GM12874 (cell line): ENCODE measurements around the gene PLXND1.

Source experiments
- TF ChIP-seq, protein P1 (sequence below): IDR thresholded peaks from 2 replicates; pipeline ENCODE4 v1.5.1; 2011; ENCODE audit warnings: low read depth, mild to moderate bottlenecking, control low read depth, low read length, moderate library complexity; ENCODE audit not compliant: insufficient read depth

The PLXND1 gene, protein sequence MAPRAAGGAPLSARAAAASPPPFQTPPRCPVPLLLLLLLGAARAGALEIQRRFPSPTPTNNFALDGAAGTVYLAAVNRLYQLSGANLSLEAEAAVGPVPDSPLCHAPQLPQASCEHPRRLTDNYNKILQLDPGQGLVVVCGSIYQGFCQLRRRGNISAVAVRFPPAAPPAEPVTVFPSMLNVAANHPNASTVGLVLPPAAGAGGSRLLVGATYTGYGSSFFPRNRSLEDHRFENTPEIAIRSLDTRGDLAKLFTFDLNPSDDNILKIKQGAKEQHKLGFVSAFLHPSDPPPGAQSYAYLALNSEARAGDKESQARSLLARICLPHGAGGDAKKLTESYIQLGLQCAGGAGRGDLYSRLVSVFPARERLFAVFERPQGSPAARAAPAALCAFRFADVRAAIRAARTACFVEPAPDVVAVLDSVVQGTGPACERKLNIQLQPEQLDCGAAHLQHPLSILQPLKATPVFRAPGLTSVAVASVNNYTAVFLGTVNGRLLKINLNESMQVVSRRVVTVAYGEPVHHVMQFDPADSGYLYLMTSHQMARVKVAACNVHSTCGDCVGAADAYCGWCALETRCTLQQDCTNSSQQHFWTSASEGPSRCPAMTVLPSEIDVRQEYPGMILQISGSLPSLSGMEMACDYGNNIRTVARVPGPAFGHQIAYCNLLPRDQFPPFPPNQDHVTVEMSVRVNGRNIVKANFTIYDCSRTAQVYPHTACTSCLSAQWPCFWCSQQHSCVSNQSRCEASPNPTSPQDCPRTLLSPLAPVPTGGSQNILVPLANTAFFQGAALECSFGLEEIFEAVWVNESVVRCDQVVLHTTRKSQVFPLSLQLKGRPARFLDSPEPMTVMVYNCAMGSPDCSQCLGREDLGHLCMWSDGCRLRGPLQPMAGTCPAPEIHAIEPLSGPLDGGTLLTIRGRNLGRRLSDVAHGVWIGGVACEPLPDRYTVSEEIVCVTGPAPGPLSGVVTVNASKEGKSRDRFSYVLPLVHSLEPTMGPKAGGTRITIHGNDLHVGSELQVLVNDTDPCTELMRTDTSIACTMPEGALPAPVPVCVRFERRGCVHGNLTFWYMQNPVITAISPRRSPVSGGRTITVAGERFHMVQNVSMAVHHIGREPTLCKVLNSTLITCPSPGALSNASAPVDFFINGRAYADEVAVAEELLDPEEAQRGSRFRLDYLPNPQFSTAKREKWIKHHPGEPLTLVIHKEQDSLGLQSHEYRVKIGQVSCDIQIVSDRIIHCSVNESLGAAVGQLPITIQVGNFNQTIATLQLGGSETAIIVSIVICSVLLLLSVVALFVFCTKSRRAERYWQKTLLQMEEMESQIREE (N-terminal part only)

DNA sequence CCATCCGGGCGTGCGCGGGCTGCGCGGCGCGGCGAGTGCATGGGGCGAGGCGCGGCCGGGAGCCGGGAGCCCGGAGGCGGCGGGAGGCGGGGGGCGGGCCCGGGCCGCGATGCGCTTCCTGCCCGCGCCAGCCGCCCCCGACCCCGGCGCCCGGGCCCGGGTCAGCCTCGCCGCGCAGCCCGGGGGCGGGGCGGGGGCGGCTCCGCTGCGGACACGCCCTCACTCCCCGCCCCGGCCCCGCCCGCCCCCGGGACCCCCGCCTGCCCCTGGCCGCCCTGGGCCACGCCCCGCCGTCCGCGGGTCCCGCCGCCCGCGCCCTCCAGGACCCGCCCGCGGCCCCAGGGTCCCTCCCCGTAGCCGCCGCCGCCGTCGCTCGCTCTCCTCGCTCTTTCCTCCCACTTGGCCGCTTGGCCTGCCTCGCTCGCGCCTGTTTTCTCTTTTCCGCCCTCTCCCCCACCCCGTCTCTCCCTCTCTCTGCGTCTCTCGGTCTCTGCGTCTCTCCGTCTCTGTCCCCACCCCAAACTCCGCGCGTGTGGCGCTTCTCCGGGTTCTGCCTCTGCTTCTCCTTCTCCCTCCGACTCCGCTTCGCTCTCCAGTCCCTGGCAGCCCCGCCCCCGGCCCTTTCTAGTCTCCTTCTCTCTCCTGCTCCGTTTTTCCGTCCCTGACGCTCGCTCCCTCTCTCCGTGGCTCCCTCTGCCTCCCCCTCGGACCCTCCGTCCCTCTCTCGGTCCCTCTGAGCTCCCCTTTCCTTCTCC lies at the start of gene PLXND1:
Gene PLXND1, minus strand, starts transcription at position 41 of the 755 bp plus-strand sequence. Its CDS starts 37 bp downstream, at position 4.
- TF ChIP-seq, protein P1, sequence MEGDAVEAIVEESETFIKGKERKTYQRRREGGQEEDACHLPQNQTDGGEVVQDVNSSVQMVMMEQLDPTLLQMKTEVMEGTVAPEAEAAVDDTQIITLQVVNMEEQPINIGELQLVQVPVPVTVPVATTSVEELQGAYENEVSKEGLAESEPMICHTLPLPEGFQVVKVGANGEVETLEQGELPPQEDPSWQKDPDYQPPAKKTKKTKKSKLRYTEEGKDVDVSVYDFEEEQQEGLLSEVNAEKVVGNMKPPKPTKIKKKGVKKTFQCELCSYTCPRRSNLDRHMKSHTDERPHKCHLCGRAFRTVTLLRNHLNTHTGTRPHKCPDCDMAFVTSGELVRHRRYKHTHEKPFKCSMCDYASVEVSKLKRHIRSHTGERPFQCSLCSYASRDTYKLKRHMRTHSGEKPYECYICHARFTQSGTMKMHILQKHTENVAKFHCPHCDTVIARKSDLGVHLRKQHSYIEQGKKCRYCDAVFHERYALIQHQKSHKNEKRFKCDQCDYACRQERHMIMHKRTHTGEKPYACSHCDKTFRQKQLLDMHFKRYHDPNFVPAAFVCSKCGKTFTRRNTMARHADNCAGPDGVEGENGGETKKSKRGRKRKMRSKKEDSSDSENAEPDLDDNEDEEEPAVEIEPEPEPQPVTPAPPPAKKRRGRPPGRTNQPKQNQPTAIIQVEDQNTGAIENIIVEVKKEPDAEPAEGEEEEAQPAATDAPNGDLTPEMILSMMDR: no peak

DNA sequence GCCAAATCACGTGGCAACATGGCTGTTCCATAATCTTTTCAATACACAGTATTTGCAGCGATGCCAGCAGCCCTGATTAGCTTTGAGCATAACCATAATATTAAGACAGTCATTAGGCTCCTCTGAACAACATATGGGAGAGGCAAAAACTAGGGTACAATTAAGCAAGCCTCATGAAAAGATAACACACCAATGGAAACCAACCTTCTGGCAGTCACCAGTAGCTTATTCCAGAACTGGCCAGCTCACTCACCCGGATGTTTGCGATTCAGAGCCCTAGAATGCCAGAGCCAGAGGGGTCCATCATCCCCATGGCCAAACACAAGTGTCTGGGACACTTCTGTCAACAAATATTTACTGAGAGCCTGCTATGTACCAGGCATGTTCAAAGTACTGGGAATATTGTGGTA lies 48.8 kb upstream of the PLXND1 start:
- TF ChIP-seq, protein P1: no peak

DNA sequence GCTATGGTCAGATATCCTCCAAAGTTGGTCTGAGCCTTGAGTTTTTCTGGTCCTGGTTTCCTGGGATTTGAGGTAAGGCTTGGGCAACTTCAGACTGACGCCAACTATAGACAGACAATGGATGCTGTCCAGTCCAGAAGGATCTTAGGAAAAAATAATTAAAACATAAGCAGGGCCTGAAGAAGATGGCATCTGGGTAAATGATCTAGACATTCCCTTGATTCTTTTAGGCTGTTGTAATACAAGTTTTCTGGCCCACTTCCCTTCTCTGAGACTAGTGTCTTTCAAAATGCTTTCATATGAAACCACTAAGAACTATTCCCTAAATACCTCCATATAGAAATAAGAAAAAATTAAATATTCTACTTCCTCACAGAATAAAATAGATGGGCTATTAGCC lies 47.7 kb upstream of the PLXND1 start:
- TF ChIP-seq, protein P1: no peak

DNA sequence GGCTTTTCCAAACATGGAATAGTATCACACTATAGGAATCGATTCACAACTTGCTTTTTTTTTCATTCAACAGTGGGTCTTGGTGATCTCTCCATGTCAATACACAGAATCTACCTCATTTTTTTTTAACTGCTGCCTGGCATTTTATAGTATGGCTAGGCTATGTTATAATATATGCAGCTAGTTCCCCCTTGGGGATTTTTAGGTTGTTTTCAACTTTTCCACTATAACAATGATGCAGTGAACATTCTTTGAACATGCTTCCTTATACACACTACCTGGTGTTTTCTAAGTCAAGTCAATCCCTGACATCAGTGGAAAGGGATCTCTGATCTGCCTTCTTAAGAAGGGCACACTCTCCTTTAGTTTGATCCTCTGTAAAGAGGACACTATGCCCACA lies 46.5 kb upstream of the PLXND1 start:
- TF ChIP-seq, protein P1: no peak

DNA sequence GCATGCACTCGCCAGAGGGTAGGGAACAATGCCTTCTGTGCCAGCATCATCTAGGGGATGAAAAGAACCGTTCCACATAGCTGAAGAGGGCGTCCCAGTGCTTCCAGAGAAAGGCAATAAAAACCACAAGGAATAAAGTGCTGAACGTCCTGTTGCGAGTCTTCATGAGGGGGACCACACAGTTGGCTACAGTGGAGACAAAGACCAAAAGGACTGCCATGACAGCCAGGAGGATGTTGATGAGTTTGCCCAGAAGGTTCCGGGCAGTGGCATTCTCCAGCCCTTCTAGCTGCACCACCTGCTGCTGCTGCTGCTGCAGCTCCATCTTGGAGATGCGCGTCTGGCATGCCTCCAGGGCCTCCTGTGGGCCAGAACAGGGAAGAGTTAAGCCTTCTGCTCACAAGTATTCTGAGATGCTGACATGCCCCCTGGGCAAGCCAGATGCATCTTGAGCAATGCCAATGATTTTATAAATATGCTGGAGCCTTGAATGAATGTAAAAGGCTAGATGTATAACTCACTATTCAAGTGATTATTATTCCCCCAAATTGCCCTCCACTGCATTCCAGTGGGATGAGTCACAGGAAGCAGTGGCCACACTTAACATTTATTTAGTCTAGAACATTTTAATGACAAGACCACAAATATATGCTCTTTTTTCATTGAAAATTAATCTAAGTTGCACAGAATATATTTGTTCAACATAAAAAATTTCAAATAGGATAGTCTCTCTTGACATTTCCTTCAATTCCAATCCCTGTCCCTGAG lies 45.1 kb upstream of the PLXND1 start:
- TF ChIP-seq, protein P1: no peak

DNA sequence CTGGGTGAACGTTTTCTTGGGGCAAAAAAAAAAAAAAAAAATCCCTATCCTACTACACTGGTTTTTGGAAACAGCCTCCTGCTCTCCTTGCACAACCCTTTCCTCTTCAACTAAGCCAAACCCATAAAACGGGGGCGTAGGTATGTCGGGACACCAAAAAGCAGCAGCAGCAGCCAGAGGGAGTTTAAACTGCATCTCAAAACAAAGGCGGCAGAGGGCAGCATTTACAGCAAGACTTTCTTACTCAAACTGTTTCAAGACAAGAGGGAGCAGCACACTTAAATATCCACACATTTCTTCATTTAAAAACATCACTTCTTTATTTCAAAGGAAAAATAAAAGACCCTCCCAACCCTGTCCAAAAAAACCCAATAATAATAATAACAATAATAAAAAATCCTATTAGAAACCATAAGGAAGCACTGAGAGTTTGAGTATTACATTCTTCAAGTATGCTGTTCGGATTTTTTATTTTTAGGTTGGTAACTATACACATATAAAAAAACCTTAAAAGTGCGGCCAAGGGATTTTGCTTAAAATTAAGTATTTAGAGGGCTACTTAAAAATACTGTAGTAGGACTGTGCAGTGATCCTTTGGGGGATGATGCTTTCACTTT lies 43.9 kb upstream of the PLXND1 start:
- TF ChIP-seq, protein P1: peak; percentile 61
